H1 (cell line): ENCODE measurements around the gene GOLGA3. TPM values are rescaled to one million over a fixed set of nuclear protein-coding genes. Genes with fewer than 3 reads are reported as not detected.

Source experiments
- CTCF ChIA-PET: fragments of 300-600 bp; sonication (Branson Sonifier 250); formaldehyde crosslinking; loops from one replicate; lab custom pipeline; 2021; ENCODE audit not compliant: partially characterized antibody; lab: Charles Lee
- POLR2A ChIA-PET: fragments of 300-600 bp; sonication (Branson Sonifier 250); formaldehyde crosslinking; loops from one replicate; lab custom pipeline; 2021; ENCODE audit warnings: inconsistent platforms; ENCODE audit not compliant: partially characterized antibody; lab: Charles Lee
- DNase-seq, 2 experiments: peaks; one replicate each; pipeline versions ENCODE4 v3.0.0 to v3.0.0-alpha.2; 2010 to 2022; ENCODE audit warnings: low spot score in 2 of 2, low read depth in 1 of 2, mixed read lengths in 1 of 2
- FAIRE-seq: peaks from 2 replicates; lab custom pipeline; 2011; peaks lifted over from hg19 to GRCh38; lab: Jason Lieb, UNC
- H2AFZ ChIP-seq: 2 replicates; pipeline ENCODE4 v1.8.1; 2012; ENCODE audit warnings: low read length, inconsistent platforms
- H2AK5ac ChIP-seq: 2 replicates; pipeline ENCODE4 v1.6.1; 2013; ENCODE audit warnings: low read depth, low read length
- H2BK120ac ChIP-seq: replicated peaks from 2 replicates; pipeline ENCODE3; 2013; ENCODE audit warnings: low read depth, low read length, inconsistent platforms
- H2BK12ac ChIP-seq: 2 replicates; pipeline ENCODE4 v1.6.1; 2013; ENCODE audit warnings: low read depth, low read length
- H2BK15ac ChIP-seq: 2 replicates; pipeline ENCODE4 v1.6.1; 2013; ENCODE audit warnings: low read length
- H2BK20ac ChIP-seq: 2 replicates; pipeline ENCODE4 v1.6.1; 2013; ENCODE audit warnings: low read length
- H2BK5ac ChIP-seq: 2 replicates; pipeline ENCODE4 v1.6.1; 2013; ENCODE audit warnings: low read depth, low read length
- H3K14ac ChIP-seq: 2 replicates; pipeline ENCODE4 v1.6.1; 2013; ENCODE audit warnings: inconsistent platforms; ENCODE audit not compliant: insufficient read length
- H3K18ac ChIP-seq: 2 replicates; pipeline ENCODE4 v1.6.1; 2013; ENCODE audit warnings: low read length; ENCODE audit errors: extremely low read depth
- H3K23ac ChIP-seq: 2 replicates; pipeline ENCODE4 v1.6.1; 2013; ENCODE audit warnings: inconsistent platforms; ENCODE audit not compliant: insufficient read length
- H3K23me2 ChIP-seq: 2 replicates; pipeline ENCODE4 v1.6.1; 2013; ENCODE audit warnings: low read depth, low read length
- H3K27ac ChIP-seq: 2 replicates; pipeline ENCODE4 v1.6.1; 2011; ENCODE audit warnings: low read depth, low read length, inconsistent platforms
- H3K27me3 ChIP-seq, 4 experiments: replicated peaks in 1 of 4; 1 replicate in 1 of 4; 2 replicates in 3 of 4; pipeline versions ENCODE4 v1.6.1 to v1.8.1; 2011 to 2013; ENCODE audit warnings: low read length in 3 of 4, mild to moderate bottlenecking in 3 of 4, inconsistent platforms in 2 of 4, mixed read lengths in 2 of 4, moderate library complexity in 1 of 4; ENCODE audit not compliant: control insufficient read depth in 3 of 4, insufficient read depth in 3 of 4; ENCODE audit errors: extremely low read depth in 1 of 4
- H3K36me3 ChIP-seq, 4 experiments: 2 replicates each; pipeline versions ENCODE4 v1.6.1 to v1.8.1; 2011 to 2013; ENCODE audit warnings: mild to moderate bottlenecking in 4 of 4, low read length in 3 of 4, moderate library complexity in 2 of 4, control low read depth in 1 of 4, inconsistent platforms in 1 of 4; ENCODE audit not compliant: insufficient read depth in 4 of 4, control insufficient read depth in 2 of 4
- H3K4ac ChIP-seq: replicated peaks from 2 replicates; pipeline ENCODE3; 2013; ENCODE audit warnings: low read length, low read depth, mixed read lengths, inconsistent platforms; ENCODE audit not compliant: insufficient read length
- H3K4me1 ChIP-seq, 4 experiments: replicated peaks in 1 of 4; 1 replicate in 1 of 4; 2 replicates in 3 of 4; pipeline versions ENCODE4 v1.6.1 to v1.8.1; 2011 to 2013; ENCODE audit warnings: low read length in 3 of 4, inconsistent platforms in 2 of 4, mixed read lengths in 1 of 4; ENCODE audit not compliant: insufficient read depth in 4 of 4, control insufficient read depth in 3 of 4
- H3K4me2 ChIP-seq, 2 experiments: 2 replicates each; pipeline versions ENCODE4 v1.6.1 to v1.8.1; 2011 to 2013; ENCODE audit warnings: low read depth in 2 of 2, low read length in 2 of 2, control low read depth in 1 of 2, inconsistent platforms in 1 of 2, mild to moderate bottlenecking in 1 of 2; ENCODE audit not compliant: insufficient read depth in 1 of 2
- H3K4me3 ChIP-seq, 4 experiments: fragments of 200-600, 300-600 bp in 1 of 4; sonication (generic), shearing (Covaris generic), sonication (Bioruptor Twin) in 1 of 4; 2 replicates each; pipeline versions ENCODE4 v1.5.1 to v1.8.1; 2011 to 2016; ENCODE audit warnings: low read length in 4 of 4, low read depth in 3 of 4, control low read depth in 2 of 4, inconsistent platforms in 2 of 4, mild to moderate bottlenecking in 2 of 4, mixed read lengths in 1 of 4, moderate library complexity in 1 of 4; ENCODE audit not compliant: insufficient read depth in 2 of 4; ENCODE audit errors: extremely low read depth in 1 of 4
- H3K56ac ChIP-seq: replicated peaks from 2 replicates; pipeline ENCODE3; 2013; ENCODE audit warnings: low read depth, mild to moderate bottlenecking, mixed read lengths, low read length, inconsistent platforms; ENCODE audit not compliant: insufficient read length
- H3K79me1 ChIP-seq: 2 replicates; pipeline ENCODE4 v1.6.1; 2013; ENCODE audit warnings: low read depth, low read length, control low read depth
- H3K79me2 ChIP-seq, 2 experiments: 2 replicates each; pipeline versions ENCODE4 v1.6.1 to v1.8.1; 2012 to 2013; ENCODE audit warnings: low read length in 2 of 2, mild to moderate bottlenecking in 2 of 2, inconsistent platforms in 1 of 2; ENCODE audit not compliant: insufficient read depth in 2 of 2, control insufficient read depth in 1 of 2
- H3K9ac ChIP-seq, 4 experiments: replicated peaks in 1 of 4; 1 replicate in 1 of 4; 2 replicates in 3 of 4; pipeline versions ENCODE4 v1.6.1 to v1.8.1; 2011 to 2013; ENCODE audit warnings: low read depth in 3 of 4, low read length in 3 of 4, control low read depth in 2 of 4, mild to moderate bottlenecking in 2 of 4, moderate library complexity in 2 of 4, inconsistent platforms in 1 of 4; ENCODE audit errors: extremely low read depth in 1 of 4
- H3K9me3 ChIP-seq, 2 experiments: 2 replicates each; pipeline versions ENCODE4 v1.6.1 to v1.8.1; 2012 to 2013; ENCODE audit warnings: mild to moderate bottlenecking in 2 of 2, moderate library complexity in 2 of 2, control low read depth in 1 of 2, inconsistent platforms in 1 of 2, low read depth in 1 of 2, low read length in 1 of 2, mixed read lengths in 1 of 2; ENCODE audit not compliant: insufficient read depth in 2 of 2
- H4K20me1 ChIP-seq, 2 experiments: replicated peaks in 1 of 2; 2 replicates each; pipeline versions ENCODE3 to v1.8.1; 2011 to 2013; ENCODE audit warnings: inconsistent platforms in 2 of 2, low read length in 2 of 2, mild to moderate bottlenecking in 1 of 2; ENCODE audit not compliant: insufficient read depth in 2 of 2, control insufficient read depth in 1 of 2
- H4K5ac ChIP-seq: 2 replicates; pipeline ENCODE4 v1.6.1; 2013; ENCODE audit warnings: low read length, low read depth, mixed read lengths, inconsistent platforms; ENCODE audit not compliant: insufficient read length
- H4K8ac ChIP-seq: 2 replicates; pipeline ENCODE4 v1.8.0; 2013; ENCODE audit warnings: mild to moderate bottlenecking, moderate library complexity, low read length, inconsistent platforms; ENCODE audit not compliant: insufficient read depth; ENCODE audit errors: extremely low read depth
- H4K91ac ChIP-seq: replicated peaks from 2 replicates; pipeline ENCODE3; 2013; ENCODE audit warnings: low read length, mixed read lengths, inconsistent platforms; ENCODE audit not compliant: insufficient read length
- ATF3 ChIP-seq: IDR thresholded peaks from 2 replicates; pipeline ENCODE4 v1.6.1; 2011; ENCODE audit warnings: low read depth, mild to moderate bottlenecking, low read length; ENCODE audit not compliant: insufficient read depth
- CTBP2 ChIP-seq: IDR thresholded peaks from 2 replicates; pipeline ENCODE4 v1.7.0; 2011; ENCODE audit warnings: borderline replicate concordance, mild to moderate bottlenecking, moderate library complexity, mixed read lengths, low read length; ENCODE audit not compliant: insufficient read depth, insufficient read length
- GTF2F1 ChIP-seq: IDR thresholded peaks from 2 replicates; pipeline ENCODE4 v1.6.1; 2012; ENCODE audit warnings: low read depth, low read length, improper control_type of control experiment, borderline replicate concordance
- KDM4A ChIP-seq: IDR thresholded peaks from one replicate; pipeline ENCODE4 v1.7.1; 2012; ENCODE audit warnings: low read depth, mild to moderate bottlenecking, moderate library complexity, low read length, inconsistent platforms; ENCODE audit not compliant: severe bottlenecking
- MAFK ChIP-seq: IDR thresholded peaks from 2 replicates; pipeline ENCODE4 v1.6.1; 2012; ENCODE audit warnings: low read depth, mild to moderate bottlenecking, improper control_type of control experiment, low read length
- RBBP5 ChIP-seq: IDR thresholded peaks from 2 replicates; pipeline ENCODE4 v1.7.1; 2012; ENCODE audit warnings: low read depth, mild to moderate bottlenecking, inconsistent platforms, low read length, moderate library complexity, borderline replicate concordance
- RNF2 ChIP-seq: fragments of 200-900, 300-1000 bp; sonication (generic); IDR thresholded peaks from 2 replicates; pipeline ENCODE4 v1.7.1; 2016; ENCODE audit warnings: borderline replicate concordance, low read depth, mild to moderate bottlenecking, antibody characterized with exemption, low read length; ENCODE audit not compliant: poor library complexity, severe bottlenecking; ENCODE audit errors: missing control alignments
- SAP30 ChIP-seq: fragments of 300-600 bp; sonication (generic); IDR thresholded peaks from 2 replicates; pipeline ENCODE4 v1.7.1; 2012; ENCODE audit warnings: low read length, moderate library complexity, mild to moderate bottlenecking, inconsistent platforms; ENCODE audit not compliant: insufficient read depth, insufficient replicate concordance
- SP1 ChIP-seq: IDR thresholded peaks from 2 replicates; pipeline ENCODE4 v1.6.1; 2011; ENCODE audit warnings: low read depth, low read length
- SRF ChIP-seq: IDR thresholded peaks from 2 replicates; pipeline ENCODE4 v1.6.1; 2011; ENCODE audit warnings: mild to moderate bottlenecking, low read depth, low read length, moderate library complexity
- WGBS, 2 experiments: shearing (Covaris generic) in 1 of 2; methylation state at CpG; one replicate each; pipeline versions ENCODE4 v1.1.6 to v1.1.7; 2013 to 2015; ENCODE audit warnings: low lambda C conversion rate in 2 of 2, mixed read lengths in 2 of 2, inconsistent platforms in 1 of 2, low coverage in 1 of 2, missing lambda C conversion rate in 1 of 2; ENCODE audit not compliant: insufficient replicate concordance in 2 of 2, insufficient coverage in 1 of 2, insufficient read length in 1 of 2; ENCODE audit errors: extremely low coverage in 1 of 2, missing lambda C conversion rate in 1 of 2; 5-methylcytosine and 5-hydroxymethylcytosine counted together
- polyA plus RNA-seq, 7 experiments: library from polyadenylated mRNA; depleted of rRNA in 3 of 7; stranded (reverse) in 5 of 7; unstranded in 2 of 7; fragments of >200 nt in 5 of 7; fragments of 200-250 nt in 2 of 7; gene quantifications; 1 replicate in 5 of 7; 2 replicates in 1 of 7; 4 replicates in 1 of 7; pipeline versions ENCODE4 v1.2.1 to v1.2.3, GENCODE V29; 2011 to 2013; ENCODE audit warnings: missing spikeins in 2 of 7, mixed read lengths in 2 of 7
- total RNA-seq: library from RNA; stranded (reverse); fragmentation: NEBNext Ultra II Directional; extraction: Animal tissue kit (Norgen Biotek cat#: 25700); gene quantifications from 2 replicates; pipeline ENCODE4 v1.2.1, GENCODE V29; 2021

Gene GOLGA3
- total and polyA plus RNA-seq, 2 of the 8 experiments (the other 6 are each of a cell fraction or from before 2014, with no cell fraction given) = 6.4 to 33.1 TPM

GRCh38 chr12:132795847-132796246, 32.8 kb downstream of the GOLGA3 start:
- Histone ChIP-seq H3K23ac (no peak overlapping the region), H3K9me3 (no peaks in the 10 kb centered on the region), H3K79me1 (peaks cover 3% of the 10 kb centered on the region; the same call in 1 of the 2 replicates), H3K4ac (no peak overlapping the region), H2AK5ac (no peak overlapping the region), H2BK20ac (no peak overlapping the region), H3K9ac (no peak overlapping the region), H3K14ac (no peak overlapping the region), H3K36me3 (peaks cover 13 to 44% (median 14%) of the 10 kb centered on the region in 4 experiments), H3K56ac (no peak overlapping the region), H2BK120ac (no peak overlapping the region), H3K27me3 (no peaks in the 10 kb centered on the region), H3K18ac (no peak overlapping the region), H4K20me1 (peaks cover 0 to 13% of the 10 kb centered on the region in 2 experiments), H3K4me1 (no peaks in the 10 kb centered on the region), H3K27ac (no peak overlapping the region), H4K5ac (no peak overlapping the region), H2BK15ac (no peak overlapping the region), H2AFZ (no peak overlapping the region), H4K91ac (no peak overlapping the region), H4K8ac (no peak overlapping the region), H2BK12ac (no peak overlapping the region), H3K79me2 (no peaks in the 10 kb centered on the region), H3K4me2 (no peak overlapping the region), H3K4me3 (no peak overlapping the region), H2BK5ac (no peak overlapping the region), H3K23me2 (no peaks in the 10 kb centered on the region)
- FAIRE-seq (no peak), DNase-seq (no peak)
- ChIA-PET POLR2A (interaction anchor here (0.6 to 0.8 kb wide), 2 partner anchors 23 to 68 kb away, joined by 3 read pairs; no protein-coding TSS in a partner anchor), CTCF (interaction anchor here (0.6 to 2.1 kb wide), 3 partner anchors 21 to 278 kb away, joined by 3 to 7 read pairs (median 3); no protein-coding TSS in a partner anchor)
- 91% methylated on average over 14 of the region's 14 CpGs; no CpG with 5 or more reads in 1 of the 2 experiments for WGBS, 2 experiments
- no peak for TF ChIP-seq KDM4A
- no peak for TF ChIP-seq SRF
- TF ChIP-seq SP1 = no peak
- no peak for TF ChIP-seq RNF2
- no peak for TF ChIP-seq CTBP2
- TF ChIP-seq SAP30 = no peak
- TF ChIP-seq MAFK = no peak
- no peak for TF ChIP-seq ATF3
- no peak for TF ChIP-seq GTF2F1
- TF ChIP-seq RBBP5 = no peak
